GM18520 (cell line): ENCODE results near the gene ROBO1.
"Not testable (repeated sequence)": the region's sequence is repeated elsewhere in the genome, so short reads cannot be mapped to it uniquely, and the experiment has no call there.

Source experiments
- ATAC-seq: cut with Tn5 transposase; IDR thresholded peaks from one replicate; pipeline ENCODE4 v1.9.1; 2021; ENCODE audit not compliant: unreplicated experiment

The ROBO1 gene

DNA sequence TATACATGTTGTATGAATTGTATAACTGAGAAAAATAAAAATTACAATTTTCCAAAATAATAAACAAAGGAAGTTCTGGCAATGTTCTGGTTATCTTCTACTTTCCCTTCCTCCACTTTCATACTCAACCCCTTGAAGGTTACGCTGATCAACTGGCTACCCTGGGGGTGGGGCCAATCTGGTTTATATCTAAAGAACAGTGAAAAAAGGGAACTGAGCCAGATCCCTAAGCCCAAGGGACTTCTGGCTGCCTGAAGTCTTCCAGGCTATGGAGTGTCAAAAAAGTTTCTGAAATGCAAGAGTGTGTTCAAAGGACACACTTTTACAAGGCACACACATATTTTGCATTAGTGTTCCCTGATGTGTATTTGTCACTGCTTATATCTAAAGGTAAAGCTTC lies 591.9 kb downstream of the ROBO1 start:
- ATAC-seq = no peak

- ATAC-seq = not testable (repeated sequence)
Measured at GRCh38 chr3:79173259-79173658, 594.5 kb downstream of the ROBO1 start.

- no peak for ATAC-seq
Measured at GRCh38 chr3:79172241-79172640, 595.6 kb downstream of the ROBO1 start.

- ATAC-seq = no peak
Measured at GRCh38 chr3:79170021-79170420, 597.8 kb downstream of the ROBO1 start.

DNA sequence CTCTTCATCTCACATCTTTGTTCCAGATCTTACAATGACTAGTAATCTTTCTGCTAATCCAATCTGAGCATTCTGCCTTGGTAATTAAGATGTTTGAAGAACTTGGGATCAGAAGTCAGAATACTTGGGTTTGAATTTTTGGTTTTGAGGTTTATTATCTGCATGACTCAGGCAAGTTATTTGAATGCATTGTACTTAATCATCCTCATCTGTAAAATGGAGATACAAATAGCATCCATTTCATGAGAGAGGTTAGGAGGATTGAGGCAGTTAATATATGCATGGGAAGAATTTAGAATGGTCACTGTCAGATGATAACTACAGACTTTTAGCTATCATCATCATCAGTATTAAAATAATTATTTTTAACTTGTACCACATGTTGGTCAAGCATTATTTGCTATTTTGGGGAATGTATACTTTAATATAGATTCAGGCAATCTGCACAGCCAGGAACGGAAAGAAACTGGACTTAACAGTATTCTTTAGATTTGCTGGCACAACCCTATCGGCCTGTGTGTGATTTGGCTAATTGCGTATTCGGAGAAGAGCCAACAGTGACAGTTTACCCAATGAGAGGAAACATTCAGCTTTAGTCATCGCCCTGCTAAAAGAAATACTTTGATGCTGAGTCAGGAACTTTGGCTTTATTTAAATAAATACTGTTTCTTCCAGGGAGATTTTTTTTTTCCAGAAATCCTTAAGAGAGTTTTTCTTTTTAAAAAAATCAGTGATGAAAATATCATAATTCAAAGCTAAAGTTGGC lies 600.0 kb downstream of the ROBO1 start:
- no peak for ATAC-seq

GRCh38 chr3:79162653-79163052 lies 605.1 kb downstream of the ROBO1 start:
- ATAC-seq = no peak

- ATAC-seq = no peak
Measured at GRCh38 chr3:79161941-79162340, 605.9 kb downstream of the ROBO1 start.

DNA sequence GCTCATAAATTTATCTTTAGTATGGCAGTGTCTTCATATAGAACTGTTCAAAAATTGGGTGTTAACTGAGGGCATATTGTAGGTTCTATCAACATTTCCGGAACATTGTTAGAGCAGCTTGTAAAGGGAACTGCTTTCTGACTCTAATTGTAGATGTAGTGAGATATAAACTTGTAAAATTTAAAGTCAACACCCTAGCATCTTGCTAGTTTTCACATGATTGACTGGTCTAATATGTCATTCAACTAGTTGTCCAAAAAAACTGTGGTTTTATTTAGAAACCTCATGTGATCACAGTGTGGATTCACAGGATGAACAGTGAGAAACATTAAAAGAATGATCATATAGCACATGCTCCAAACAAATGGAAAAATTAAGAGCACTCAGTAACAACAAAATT lies 607.4 kb downstream of the ROBO1 start:
- no peak for ATAC-seq

GRCh38 chr3:79159736-79160135 lies 608.1 kb downstream of the ROBO1 start:
- no peak for ATAC-seq

- ATAC-seq = no peak
Measured at GRCh38 chr3:79157191-79157590, 610.6 kb downstream of the ROBO1 start.

DNA sequence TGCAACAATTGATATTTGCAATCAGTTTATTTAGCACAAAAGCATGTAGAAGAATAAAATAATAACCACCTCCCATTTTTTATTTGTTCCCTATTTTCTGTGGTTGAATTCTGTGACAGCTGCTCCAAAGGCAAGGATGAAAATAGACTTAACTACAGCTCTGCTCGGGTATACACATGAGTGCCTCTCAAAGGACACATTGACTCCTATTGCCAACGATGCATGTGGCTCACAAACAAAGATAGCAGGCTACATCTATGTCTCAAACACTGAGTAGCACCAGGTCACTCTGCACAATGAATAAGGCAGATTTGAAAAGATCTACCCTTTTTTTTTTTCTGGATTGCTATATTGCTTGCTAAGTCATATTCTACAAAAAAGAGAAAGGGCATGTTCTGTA lies 612.9 kb downstream of the ROBO1 start:
- ATAC-seq = no peak

DNA sequence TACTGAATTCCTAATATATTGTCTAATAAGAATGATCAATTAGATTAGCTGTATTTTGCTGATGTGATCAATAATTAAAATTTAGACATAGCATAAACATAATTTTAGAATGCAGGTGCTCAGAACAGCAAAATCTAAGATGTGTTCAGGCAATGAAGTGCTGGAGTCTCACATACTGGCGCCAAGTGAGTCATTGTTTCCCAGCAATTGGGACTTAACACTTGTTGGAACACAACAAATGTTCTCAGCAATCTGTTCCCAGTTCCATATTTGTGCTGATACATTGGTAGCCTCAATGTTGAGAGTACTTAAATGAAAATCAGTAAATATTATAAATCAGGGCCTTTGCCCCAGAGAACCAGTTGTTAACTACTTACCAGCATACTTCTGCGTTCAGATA lies 619.0 kb downstream of the ROBO1 start:
- no peak for ATAC-seq

DNA sequence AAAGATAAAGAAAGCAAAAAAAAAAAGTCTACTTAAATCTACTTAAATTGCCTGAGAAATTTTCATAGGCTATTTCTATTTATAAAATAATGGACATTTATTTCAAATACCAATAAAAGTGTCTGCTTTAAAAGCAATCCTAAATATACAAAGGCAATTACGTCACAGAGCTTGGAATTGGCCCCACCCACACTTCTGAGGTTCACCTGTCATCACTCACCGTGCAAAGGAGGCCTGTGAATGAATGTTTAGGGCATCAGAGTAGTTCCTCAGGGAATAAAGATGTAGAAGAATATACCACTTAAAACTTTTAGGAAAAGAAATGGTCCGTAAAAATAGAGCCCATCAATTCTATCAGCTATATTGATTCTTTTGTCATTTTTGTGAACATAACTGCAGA lies 621.8 kb downstream of the ROBO1 start:
- ATAC-seq = no peak

- no peak for ATAC-seq
Measured at GRCh38 chr3:79140708-79141107, 627.1 kb downstream of the ROBO1 start.

DNA sequence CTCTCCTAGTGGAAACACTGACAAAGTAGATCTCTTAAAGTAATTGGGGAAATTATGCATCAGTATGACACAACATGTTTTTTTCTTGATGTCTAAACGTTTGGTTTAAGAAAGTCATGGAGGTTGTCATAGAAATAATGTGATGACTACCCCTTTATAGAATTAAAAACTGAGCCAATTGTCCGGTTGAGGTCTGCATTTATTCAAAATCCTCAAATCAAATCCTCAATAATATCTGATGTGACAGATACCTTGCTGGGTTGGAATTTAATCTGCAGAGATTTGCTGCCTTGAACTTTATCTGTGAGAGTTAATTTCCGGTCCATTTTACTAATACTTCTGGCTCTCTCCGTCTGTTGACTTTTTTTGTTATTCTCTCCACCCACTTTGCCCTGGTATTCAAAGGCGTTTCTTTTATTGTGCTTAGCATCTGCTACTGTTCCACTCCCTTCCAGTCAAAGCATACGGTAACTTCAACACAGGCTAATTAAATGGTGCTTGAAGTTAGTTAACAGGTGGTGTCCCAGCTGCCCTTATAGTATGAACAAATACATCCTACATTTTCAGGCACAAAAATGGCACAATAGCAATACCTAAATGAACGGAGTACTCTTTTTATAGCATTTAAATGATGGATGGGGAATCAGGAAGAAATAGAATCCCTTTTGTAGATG lies 628.3 kb downstream of the ROBO1 start:
- ATAC-seq = no peak

DNA sequence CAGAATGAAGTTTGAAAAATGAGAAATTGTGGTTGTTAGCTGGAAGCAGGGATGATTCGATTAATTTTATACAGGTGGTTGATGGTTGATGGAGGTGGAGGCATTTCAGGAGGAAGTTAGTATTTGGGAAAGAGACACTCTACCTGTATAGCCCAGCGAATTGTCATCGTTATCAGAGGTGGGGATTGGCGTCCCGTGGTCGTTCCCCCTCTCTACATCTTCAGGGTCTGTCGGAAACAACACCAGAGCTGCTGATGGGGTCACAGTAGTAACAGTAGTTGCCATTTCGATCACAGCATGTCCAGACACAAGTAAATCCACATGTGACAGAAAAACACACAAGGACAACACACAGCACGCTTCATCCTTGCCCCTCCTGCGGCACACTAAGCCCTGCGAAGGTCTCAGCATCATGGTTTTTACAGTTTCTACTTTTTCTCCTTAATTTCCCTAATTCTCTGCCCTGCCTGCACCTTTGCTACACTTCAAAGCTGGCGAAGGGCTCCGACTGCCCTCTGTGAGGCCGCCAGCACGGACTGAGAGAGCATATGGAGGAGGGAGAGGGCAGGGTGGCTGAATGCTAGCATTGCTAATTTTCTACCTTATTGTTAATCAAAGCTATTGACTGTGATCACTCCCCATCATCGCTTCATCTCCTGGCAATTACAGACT lies 642.3 kb downstream of the ROBO1 start:
- no peak for ATAC-seq

DNA sequence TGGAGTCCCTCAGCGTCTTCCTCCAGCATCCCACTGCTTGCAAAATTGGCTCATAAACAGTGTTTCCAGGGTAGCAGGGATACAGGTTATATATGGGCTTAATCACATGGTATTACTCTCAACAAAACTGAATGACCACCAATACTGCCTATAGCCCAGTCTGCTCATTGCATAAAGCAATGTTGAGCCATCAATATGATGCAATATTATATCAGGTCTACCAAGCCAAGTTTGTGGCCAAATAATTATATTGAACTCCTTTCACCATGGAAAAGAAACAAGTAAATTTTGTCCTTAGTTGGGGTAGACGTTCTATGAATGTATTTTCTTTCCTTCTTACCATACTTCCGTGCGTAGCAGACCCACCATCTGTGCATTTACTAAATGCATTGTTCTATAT lies 652.3 kb downstream of the ROBO1 start:
- no peak for ATAC-seq

GRCh38 chr3:79113876-79114275 lies 653.9 kb downstream of the ROBO1 start:
- no peak for ATAC-seq

DNA sequence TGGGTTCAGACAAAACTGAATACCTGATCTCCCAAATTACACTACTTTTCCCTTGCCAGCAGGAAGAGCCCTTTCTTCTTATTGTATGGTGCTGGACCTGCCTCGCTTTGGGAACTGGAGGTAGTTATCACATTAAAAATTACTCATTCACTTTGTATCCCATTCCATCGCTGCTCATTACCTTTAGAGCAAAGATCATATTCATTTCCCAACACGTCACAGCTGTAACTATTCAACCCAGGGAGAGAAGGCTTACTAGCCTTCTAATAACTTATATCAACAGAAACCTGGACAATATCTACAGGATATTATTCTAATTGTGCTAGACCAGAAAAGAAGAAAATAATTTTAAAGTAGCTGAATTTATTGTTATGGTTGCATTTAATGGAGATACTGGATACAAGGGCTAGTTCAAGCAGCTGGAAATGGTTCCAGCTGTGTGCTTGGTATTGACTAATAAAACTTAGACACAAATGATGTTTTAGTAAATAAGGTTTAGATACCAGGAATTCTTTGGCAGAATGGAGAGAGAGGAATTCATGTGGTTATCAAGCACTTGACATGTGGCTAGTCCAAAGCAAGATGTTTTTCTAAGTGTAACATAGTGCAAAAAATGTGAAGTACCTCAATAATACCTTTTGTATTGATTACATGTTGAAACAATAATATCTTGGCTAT lies 656.3 kb downstream of the ROBO1 start:
- no peak for ATAC-seq

- ATAC-seq = no peak
Measured at GRCh38 chr3:79109754-79110153, 658.0 kb downstream of the ROBO1 start.

DNA sequence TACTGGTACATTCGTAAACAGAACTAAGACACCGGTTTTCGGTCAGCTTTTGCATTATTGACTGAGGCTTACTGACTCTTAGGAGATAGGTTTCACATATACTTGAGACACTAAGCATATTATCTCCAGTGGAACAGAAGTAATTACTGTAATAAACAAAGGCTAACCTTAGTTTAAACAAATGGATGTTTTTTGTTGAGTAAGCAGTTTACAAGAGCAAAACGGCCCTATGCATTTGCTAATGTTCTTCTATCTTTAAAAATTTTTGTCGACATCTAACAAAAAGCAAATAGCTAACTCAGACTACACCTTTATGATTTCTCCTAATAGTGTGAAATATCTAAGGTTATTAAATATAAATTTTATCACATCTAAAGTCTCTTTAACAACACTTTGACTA lies 664.5 kb downstream of the ROBO1 start:
- no peak for ATAC-seq
